HepG2 (cell line): Measurements from ENCODE around the gene JAKMIP2. TPM values are rescaled to one million over a fixed set of nuclear protein-coding genes. Genes with fewer than 3 reads are reported as not detected.

ENCODE experiments used
- CAMTA2 ChIP-seq: sonication (generic); formaldehyde crosslinking; IDR thresholded peaks from 2 replicates; pipeline ENCODE4 v1.4.0; 2020; ENCODE audit warnings: mild to moderate bottlenecking, missing genetic modification reagents, borderline replicate concordance
- CEBPB ChIP-seq: IDR thresholded peaks from 2 replicates; pipeline ENCODE4 v1.6.1; 2011; ENCODE audit warnings: low read depth, low read length, improper control_type of control experiment, borderline replicate concordance
- HMG20A ChIP-seq: IDR thresholded peaks from 2 replicates; pipeline ENCODE4 v1.6.1; 2016; ENCODE audit warnings: borderline replicate concordance
- HNF4G ChIP-seq, 2 experiments: sonication (generic) in 1 of 2; formaldehyde crosslinking in 1 of 2; IDR thresholded peaks; 2 replicates each; pipeline versions ENCODE4 v1.4.0 to v1.6.1; 2011 to 2020; ENCODE audit warnings: borderline replicate concordance in 2 of 2, low read depth in 2 of 2, mild to moderate bottlenecking in 2 of 2, low read length in 1 of 2, missing genetic modification reagents in 1 of 2, moderate library complexity in 1 of 2
- KLF15 ChIP-seq: sonication (generic); formaldehyde crosslinking; IDR thresholded peaks from 2 replicates; pipeline ENCODE4 v1.8.1; 2023; ENCODE audit warnings: borderline replicate concordance, mild to moderate bottlenecking, inconsistent platforms, missing genetic modification reagents, mixed read lengths
- LCORL ChIP-seq, 2 experiments: fragments of 450-650 bp in 1 of 2; sonication (generic) in 1 of 2; formaldehyde crosslinking in 1 of 2; IDR thresholded peaks; 2 replicates each; pipeline versions ENCODE4 v1.5.0 to v1.6.1; 2017 to 2020; ENCODE audit warnings: antibody characterized with exemption in 1 of 2, missing genetic modification reagents in 1 of 2
- NCOA2 ChIP-seq: sonication (generic); formaldehyde crosslinking; IDR thresholded peaks from 2 replicates; pipeline ENCODE4 v1.8.0; 2022; ENCODE audit warnings: inconsistent platforms
- NFE2L2 ChIP-seq: fragments of 150-350 bp; IDR thresholded peaks from 2 replicates; pipeline ENCODE4 v1.6.1; 2014; ENCODE audit warnings: low read length
- NR2F1 ChIP-seq, 2 experiments: fragments of 450-650 bp in 1 of 2; formaldehyde crosslinking in 1 of 2; IDR thresholded peaks; 2 replicates each; pipeline versions ENCODE4 v1.5.0 to v1.6.1; 2016 to 2020; ENCODE audit warnings: mild to moderate bottlenecking in 1 of 2, missing compliant biosample characterization in 1 of 2, missing genetic modification reagents in 1 of 2, moderate library complexity in 1 of 2
- SOX6 ChIP-seq, 2 experiments: fragments of 450-650 bp in 1 of 2; sonication (generic) in 1 of 2; formaldehyde crosslinking in 1 of 2; IDR thresholded peaks; 2 replicates each; pipeline versions ENCODE4 v1.4.0 to v1.6.1; 2017 to 2020; ENCODE audit warnings: antibody characterized with exemption in 1 of 2, mild to moderate bottlenecking in 1 of 2, missing genetic modification reagents in 1 of 2
- polyA plus RNA-seq, 8 experiments: library from polyadenylated mRNA; depleted of rRNA in 3 of 8; stranded (reverse) in 7 of 8; unstranded in 1 of 8; fragments of >200 nt; fragmentation: Illumina TruSeq in 4 of 8; extraction: Trizol in 4 of 8; gene quantifications; 2 replicates each; pipeline versions ENCODE4 v1.2.1 to v1.2.3, GENCODE V29; 2011 to 2016; ENCODE audit warnings: low read depth in 4 of 8, missing spikeins in 1 of 8, mixed read lengths in 1 of 8; ENCODE audit not compliant: insufficient read depth in 1 of 8
- total RNA-seq, 5 experiments: library from RNA; depleted of rRNA; stranded (reverse); fragments of >200 nt; fragmentation: Illumina TruSeq; extraction: Trizol; gene quantifications; 2 replicates each; pipeline ENCODE4 v1.2.3, GENCODE V29; 2016; ENCODE audit warnings: low read depth in 1 of 5
- TF ChIP-seq, protein P1 (sequence below): sonication (generic); formaldehyde crosslinking; IDR thresholded peaks from 2 replicates; pipeline ENCODE4 v1.8.0; 2022; ENCODE audit warnings: mild to moderate bottlenecking, missing genetic modification reagents, borderline replicate concordance
- TF ChIP-seq, protein P2 (sequence below): IDR thresholded peaks from 2 replicates; pipeline ENCODE4 v1.4.0; 2020; ENCODE audit warnings: mild to moderate bottlenecking, missing genetic modification reagents
- TF ChIP-seq, protein P3 (sequence below): sonication (generic); formaldehyde crosslinking; IDR thresholded peaks from 2 replicates; pipeline ENCODE4 v1.4.0; 2020; ENCODE audit warnings: missing genetic modification reagents
- TF ChIP-seq, protein P4 (sequence below): IDR thresholded peaks from 2 replicates; pipeline ENCODE4 v1.6.1; 2016; ENCODE audit warnings: low read depth, missing genetic modification reagents, missing compliant biosample characterization

JAKMIP2 gene
- total and polyA plus RNA-seq, 2 of the 13 experiments (the other 11 are each of a cell fraction or from before 2014, with no cell fraction given), result 0.04 to 2.1 TPM

DNA sequence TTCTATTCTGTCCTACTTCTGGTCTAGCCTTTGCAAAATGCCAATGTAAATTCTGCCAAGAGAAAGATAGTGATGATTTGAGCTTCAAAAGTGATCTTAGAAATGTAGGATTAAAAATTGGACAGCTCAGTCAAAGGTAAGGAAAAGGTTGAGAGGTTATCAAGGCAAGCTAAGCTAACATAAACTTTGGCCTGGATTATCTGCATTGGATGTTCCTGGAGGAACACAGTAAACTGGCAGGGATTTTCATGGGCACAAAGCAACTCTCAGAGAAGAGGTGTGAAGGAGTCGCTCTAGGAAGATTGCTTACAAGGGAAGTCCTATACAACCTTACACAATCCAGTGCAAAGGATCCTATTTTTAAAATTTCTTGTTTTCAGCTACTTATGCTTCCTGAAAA lies 115.2 kb downstream of the JAKMIP2 start (continued):
- TF ChIP-seq CEBPB (no peak), LCORL (IDR thresholded peaks at IDR 0.05) (no peak), LCORL (CRISPR knock-in tag; IDR thresholded peaks at IDR 0.05) (no peak), HMG20A (CRISPR knock-in tag) (peak; percentile 39; the same call in 1 of the 2 replicates), KLF15 (no peak), HNF4G (IDR thresholded peaks at IDR 0.05; ENCODE audit: borderline replicate concordance, low read depth, low read length) (no peak), HNF4G (CRISPR knock-in tag; IDR thresholded peaks at IDR 0.05; ENCODE audit: borderline replicate concordance, low read depth) (no peak), NFE2L2 (no peak), NR2F1 (CRISPR knock-in tag; IDR thresholded peaks at IDR 0.05) (peak; percentile 61 to 67; a peak in 3 of 4 replicates), SOX6 (IDR thresholded peaks at IDR 0.05) (no peak), SOX6 (CRISPR knock-in tag; IDR thresholded peaks at IDR 0.05) (0 out of 2 replicates have a peak, but pooled peaks have one; percentile 28), CAMTA2 (CRISPR knock-in tag) (no peak), NCOA2 (0 out of 2 replicates have a peak, but pooled peaks have one; percentile 10)
- TF ChIP-seq, protein P1, sequence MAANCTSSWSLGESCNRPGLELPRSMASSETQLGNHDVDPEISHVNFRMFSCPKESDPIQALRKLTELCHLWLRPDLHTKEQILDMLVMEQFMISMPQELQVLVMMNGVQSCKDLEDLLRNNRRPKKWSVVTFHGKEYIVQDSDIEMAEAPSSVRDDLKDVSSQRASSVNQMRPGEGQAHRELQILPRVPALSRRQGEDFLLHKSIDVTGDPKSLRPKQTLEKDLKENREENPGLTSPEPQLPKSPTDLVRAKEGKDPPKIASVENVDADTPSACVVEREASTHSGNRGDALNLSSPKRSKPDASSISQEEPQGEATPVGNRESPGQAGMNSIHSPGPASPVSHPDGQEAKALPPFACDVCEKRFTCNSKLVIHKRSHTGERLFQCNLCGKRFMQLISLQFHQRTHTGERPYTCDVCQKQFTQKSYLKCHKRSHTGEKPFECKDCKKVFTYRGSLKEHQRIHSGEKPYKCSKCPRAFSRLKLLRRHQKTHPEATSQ (CRISPR knock-in tag), result no peak
- TF ChIP-seq, protein P2, sequence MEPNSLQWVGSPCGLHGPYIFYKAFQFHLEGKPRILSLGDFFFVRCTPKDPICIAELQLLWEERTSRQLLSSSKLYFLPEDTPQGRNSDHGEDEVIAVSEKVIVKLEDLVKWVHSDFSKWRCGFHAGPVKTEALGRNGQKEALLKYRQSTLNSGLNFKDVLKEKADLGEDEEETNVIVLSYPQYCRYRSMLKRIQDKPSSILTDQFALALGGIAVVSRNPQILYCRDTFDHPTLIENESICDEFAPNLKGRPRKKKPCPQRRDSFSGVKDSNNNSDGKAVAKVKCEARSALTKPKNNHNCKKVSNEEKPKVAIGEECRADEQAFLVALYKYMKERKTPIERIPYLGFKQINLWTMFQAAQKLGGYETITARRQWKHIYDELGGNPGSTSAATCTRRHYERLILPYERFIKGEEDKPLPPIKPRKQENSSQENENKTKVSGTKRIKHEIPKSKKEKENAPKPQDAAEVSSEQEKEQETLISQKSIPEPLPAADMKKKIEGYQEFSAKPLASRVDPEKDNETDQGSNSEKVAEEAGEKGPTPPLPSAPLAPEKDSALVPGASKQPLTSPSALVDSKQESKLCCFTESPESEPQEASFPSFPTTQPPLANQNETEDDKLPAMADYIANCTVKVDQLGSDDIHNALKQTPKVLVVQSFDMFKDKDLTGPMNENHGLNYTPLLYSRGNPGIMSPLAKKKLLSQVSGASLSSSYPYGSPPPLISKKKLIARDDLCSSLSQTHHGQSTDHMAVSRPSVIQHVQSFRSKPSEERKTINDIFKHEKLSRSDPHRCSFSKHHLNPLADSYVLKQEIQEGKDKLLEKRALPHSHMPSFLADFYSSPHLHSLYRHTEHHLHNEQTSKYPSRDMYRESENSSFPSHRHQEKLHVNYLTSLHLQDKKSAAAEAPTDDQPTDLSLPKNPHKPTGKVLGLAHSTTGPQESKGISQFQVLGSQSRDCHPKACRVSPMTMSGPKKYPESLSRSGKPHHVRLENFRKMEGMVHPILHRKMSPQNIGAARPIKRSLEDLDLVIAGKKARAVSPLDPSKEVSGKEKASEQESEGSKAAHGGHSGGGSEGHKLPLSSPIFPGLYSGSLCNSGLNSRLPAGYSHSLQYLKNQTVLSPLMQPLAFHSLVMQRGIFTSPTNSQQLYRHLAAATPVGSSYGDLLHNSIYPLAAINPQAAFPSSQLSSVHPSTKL (CRISPR knock-in tag), result peak; percentile 38; the same call in 1 of the 2 replicates
- TF ChIP-seq, protein P3, sequence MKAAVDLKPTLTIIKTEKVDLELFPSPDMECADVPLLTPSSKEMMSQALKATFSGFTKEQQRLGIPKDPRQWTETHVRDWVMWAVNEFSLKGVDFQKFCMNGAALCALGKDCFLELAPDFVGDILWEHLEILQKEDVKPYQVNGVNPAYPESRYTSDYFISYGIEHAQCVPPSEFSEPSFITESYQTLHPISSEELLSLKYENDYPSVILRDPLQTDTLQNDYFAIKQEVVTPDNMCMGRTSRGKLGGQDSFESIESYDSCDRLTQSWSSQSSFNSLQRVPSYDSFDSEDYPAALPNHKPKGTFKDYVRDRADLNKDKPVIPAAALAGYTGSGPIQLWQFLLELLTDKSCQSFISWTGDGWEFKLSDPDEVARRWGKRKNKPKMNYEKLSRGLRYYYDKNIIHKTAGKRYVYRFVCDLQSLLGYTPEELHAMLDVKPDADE, result no peak
- TF ChIP-seq, protein P4, sequence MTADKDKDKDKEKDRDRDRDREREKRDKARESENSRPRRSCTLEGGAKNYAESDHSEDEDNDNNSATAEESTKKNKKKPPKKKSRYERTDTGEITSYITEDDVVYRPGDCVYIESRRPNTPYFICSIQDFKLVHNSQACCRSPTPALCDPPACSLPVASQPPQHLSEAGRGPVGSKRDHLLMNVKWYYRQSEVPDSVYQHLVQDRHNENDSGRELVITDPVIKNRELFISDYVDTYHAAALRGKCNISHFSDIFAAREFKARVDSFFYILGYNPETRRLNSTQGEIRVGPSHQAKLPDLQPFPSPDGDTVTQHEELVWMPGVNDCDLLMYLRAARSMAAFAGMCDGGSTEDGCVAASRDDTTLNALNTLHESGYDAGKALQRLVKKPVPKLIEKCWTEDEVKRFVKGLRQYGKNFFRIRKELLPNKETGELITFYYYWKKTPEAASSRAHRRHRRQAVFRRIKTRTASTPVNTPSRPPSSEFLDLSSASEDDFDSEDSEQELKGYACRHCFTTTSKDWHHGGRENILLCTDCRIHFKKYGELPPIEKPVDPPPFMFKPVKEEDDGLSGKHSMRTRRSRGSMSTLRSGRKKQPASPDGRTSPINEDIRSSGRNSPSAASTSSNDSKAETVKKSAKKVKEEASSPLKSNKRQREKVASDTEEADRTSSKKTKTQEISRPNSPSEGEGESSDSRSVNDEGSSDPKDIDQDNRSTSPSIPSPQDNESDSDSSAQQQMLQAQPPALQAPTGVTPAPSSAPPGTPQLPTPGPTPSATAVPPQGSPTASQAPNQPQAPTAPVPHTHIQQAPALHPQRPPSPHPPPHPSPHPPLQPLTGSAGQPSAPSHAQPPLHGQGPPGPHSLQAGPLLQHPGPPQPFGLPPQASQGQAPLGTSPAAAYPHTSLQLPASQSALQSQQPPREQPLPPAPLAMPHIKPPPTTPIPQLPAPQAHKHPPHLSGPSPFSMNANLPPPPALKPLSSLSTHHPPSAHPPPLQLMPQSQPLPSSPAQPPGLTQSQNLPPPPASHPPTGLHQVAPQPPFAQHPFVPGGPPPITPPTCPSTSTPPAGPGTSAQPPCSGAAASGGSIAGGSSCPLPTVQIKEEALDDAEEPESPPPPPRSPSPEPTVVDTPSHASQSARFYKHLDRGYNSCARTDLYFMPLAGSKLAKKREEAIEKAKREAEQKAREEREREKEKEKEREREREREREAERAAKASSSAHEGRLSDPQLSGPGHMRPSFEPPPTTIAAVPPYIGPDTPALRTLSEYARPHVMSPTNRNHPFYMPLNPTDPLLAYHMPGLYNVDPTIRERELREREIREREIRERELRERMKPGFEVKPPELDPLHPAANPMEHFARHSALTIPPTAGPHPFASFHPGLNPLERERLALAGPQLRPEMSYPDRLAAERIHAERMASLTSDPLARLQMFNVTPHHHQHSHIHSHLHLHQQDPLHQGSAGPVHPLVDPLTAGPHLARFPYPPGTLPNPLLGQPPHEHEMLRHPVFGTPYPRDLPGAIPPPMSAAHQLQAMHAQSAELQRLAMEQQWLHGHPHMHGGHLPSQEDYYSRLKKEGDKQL, result 0 out of 2 replicates have a peak, but pooled peaks have one; percentile 15
